ENCODE data around the gene TMEM138. TPM values are rescaled to one million over a fixed set of nuclear protein-coding genes. Genes with fewer than 3 reads are reported as not detected.

The TMEM138 gene
- total RNA-seq, 3 donors from 2014 or later = 24.6 to 38.5 (median 32.8) TPM

DNA sequence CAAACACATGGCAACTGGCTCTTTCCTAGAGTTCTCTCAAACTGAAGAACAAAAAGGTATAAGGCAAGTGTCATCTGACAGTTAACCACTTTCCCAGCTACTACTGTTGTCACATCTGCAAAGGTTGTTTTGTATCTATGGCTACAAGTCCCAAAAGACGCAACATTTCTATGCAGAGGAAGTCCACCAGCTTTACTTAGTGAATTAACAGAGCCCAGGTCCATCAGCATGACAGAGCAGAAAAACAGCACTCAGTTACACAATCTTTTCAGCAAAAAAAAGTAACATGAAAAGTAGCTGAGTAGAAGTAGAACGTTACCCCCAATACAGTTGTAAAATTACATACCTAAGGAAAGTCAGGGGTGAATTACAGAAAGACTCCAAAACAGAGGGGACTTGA, 55.5 kb downstream of the TMEM138 start:
- Histone ChIP-seq H3K36me3 (peaks cover 11% of the 10 kb centered on the region), H3K4me3 (no peak overlapping the region), H3K9me3 (no peaks in the 10 kb centered on the region), H3K27ac (no peak overlapping the region), H3K27me3 (no peaks in the 10 kb centered on the region), H3K4me1 (no peaks in the 10 kb centered on the region)
- intact Hi-C loops (cut with DNase I; ENCODE audit: low total_unique reads) = no loop called here
- DNase-seq (ENCODE audit: low spot score in 2 of 2) = no peak
- TF ChIP-seq POLR2AphosphoS5 (IDR thresholded peaks at IDR 0.05) = no peak
- TF ChIP-seq POLR2A (IDR thresholded peaks at IDR 0.05) = no peak
- TF ChIP-seq, protein P1, sequence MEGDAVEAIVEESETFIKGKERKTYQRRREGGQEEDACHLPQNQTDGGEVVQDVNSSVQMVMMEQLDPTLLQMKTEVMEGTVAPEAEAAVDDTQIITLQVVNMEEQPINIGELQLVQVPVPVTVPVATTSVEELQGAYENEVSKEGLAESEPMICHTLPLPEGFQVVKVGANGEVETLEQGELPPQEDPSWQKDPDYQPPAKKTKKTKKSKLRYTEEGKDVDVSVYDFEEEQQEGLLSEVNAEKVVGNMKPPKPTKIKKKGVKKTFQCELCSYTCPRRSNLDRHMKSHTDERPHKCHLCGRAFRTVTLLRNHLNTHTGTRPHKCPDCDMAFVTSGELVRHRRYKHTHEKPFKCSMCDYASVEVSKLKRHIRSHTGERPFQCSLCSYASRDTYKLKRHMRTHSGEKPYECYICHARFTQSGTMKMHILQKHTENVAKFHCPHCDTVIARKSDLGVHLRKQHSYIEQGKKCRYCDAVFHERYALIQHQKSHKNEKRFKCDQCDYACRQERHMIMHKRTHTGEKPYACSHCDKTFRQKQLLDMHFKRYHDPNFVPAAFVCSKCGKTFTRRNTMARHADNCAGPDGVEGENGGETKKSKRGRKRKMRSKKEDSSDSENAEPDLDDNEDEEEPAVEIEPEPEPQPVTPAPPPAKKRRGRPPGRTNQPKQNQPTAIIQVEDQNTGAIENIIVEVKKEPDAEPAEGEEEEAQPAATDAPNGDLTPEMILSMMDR (IDR thresholded peaks at IDR 0.05) = no peak

DNA sequence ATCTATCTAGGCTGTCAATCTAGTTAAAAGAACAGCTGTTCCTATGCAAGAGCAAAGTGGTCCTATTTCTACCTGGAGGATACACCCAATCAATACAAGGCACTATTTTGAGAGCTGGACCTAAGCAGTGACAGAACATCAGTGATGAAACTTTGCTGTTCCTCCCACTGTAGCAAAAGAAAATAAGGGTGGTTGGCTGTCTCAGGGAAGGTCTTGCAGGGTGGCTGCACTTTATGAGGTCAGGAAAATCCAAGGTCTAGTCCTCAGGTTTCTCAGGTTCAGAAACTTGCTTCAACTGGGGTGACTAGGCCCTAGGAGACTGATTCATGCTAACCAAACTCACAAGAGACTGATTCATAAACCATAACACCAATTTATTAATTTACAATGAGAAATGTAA, 56.0 kb downstream of the TMEM138 start:
- TF ChIP-seq POLR2A (IDR thresholded peaks at IDR 0.05) (no peak), POLR2AphosphoS5 (IDR thresholded peaks at IDR 0.05) (no peak)
- TF ChIP-seq, protein P1 (IDR thresholded peaks at IDR 0.05) = no peak
- Histone ChIP-seq H3K36me3 (peaks cover 11% of the 10 kb centered on the region), H3K27me3 (no peaks in the 10 kb centered on the region), H3K4me1 (no peaks in the 10 kb centered on the region), H3K27ac (no peak overlapping the region), H3K9me3 (no peaks in the 10 kb centered on the region), H3K4me3 (no peak overlapping the region)
- no peak for DNase-seq (ENCODE audit: low spot score in 2 of 2)
- intact Hi-C loops (cut with DNase I; ENCODE audit: low total_unique reads) = no loop called here

Other genes starting within 250 kb of the TMEM138 start
- gene VPS37C, start 200.9 kb upstream of the TMEM138 start, total RNA-seq = 10 to 100 TPM in 2 of 3 donors, 1 to 10 TPM in 1; 9.3 to 20.3 (median 17.1) TPM
- 10 to 100 TPM in 1 of 3 donors, 1 to 10 TPM in 1, not detected in 1; 3.7 to 11.3 TPM for gene PGA3, start 158.9 kb upstream of the TMEM138 start, total RNA-seq
- gene PGA4, start 140.0 kb upstream of the TMEM138 start, total RNA-seq = 1 to 10 TPM in 2 of 3 donors, not detected in 1; 1.8 to 8.9 TPM
- 1 to 10 TPM in 2 of 3 donors, under 1 TPM in 1; 0.98 to 2.1 (median 1.6) TPM for gene PGA5, start 121.2 kb upstream of the TMEM138 start, total RNA-seq
- gene VWCE, start 67.1 kb upstream of the TMEM138 start, total RNA-seq = 1 to 10 TPM in 2 of 3 donors, under 1 TPM in 1; 0.88 to 3.2 (median 2.6) TPM
- gene DDB1, start 29.3 kb upstream of the TMEM138 start, total RNA-seq = 100 to 1,000 TPM; 131 to 150 (median 145) TPM
- 10 to 100 TPM; 15.2 to 34.4 (median 26.9) TPM for gene TKFC, start 29.1 kb upstream of the TMEM138 start, total RNA-seq
- 10 to 100 TPM; 36.7 to 46.9 (median 44.3) TPM for gene CYB561A3, start 492 bp upstream of the TMEM138 start, total RNA-seq
- 10 to 100 TPM; 12.8 to 36.0 (median 27.5) TPM for gene TMEM216, start 30.2 kb downstream of the TMEM138 start, total RNA-seq
- 10 to 100 TPM; 40.6 to 62.5 (median 46.2) TPM for gene CPSF7, start 67.6 kb downstream of the TMEM138 start, total RNA-seq
- 10 to 100 TPM; 46.7 to 94.0 (median 58.7) TPM for gene SDHAF2, start 67.8 kb downstream of the TMEM138 start, total RNA-seq
- gene LRRC10B, start 146.4 kb downstream of the TMEM138 start, total RNA-seq = 1 to 10 TPM in 2 of 3 donors, not detected in 1; 1.5 to 3.3 TPM
- gene SYT7, start 218.7 kb downstream of the TMEM138 start, total RNA-seq = 10 to 100 TPM in 2 of 3 donors, 1 to 10 TPM in 1; 1.9 to 11.7 (median 10.8) TPM